ENCODE measurements around the gene PRDM16. TPM values are rescaled to one million over a fixed set of nuclear protein-coding genes. Genes with fewer than 3 reads are reported as not detected.

Gene PRDM16
- total RNA-seq, 1 donor from 2014 or later: 18.3 TPM

- no peak overlapping the region for H3K4me3 Mint-ChIP-seq (ENCODE audit: unreplicated experiment)
- H3K36me3 Mint-ChIP-seq (ENCODE audit: low read depth): no peaks in the 10 kb centered on the region
- no peak overlapping the region for H3K27ac Mint-ChIP-seq (ENCODE audit: unreplicated experiment)
- no peaks in the 10 kb centered on the region for H3K9me3 Mint-ChIP-seq (ENCODE audit: low read depth)
- no peaks in the 10 kb centered on the region for H3K4me1 Mint-ChIP-seq (ENCODE audit: low read depth)
- no peak for TF ChIP-seq CTCF (IDR thresholded peaks at IDR 0.05)
- H3K27me3 Mint-ChIP-seq (ENCODE audit: low read depth): peaks cover 37% of the 10 kb centered on the region
- DNase-seq (ENCODE audit: low spot score): peak; percentile 79
Observed at GRCh38 chr1:3036447-3037280, 32.3 kb upstream of the PRDM16 start.

GRCh38 chr1:3037281-3038040, 31.5 kb upstream of the PRDM16 start:
- Mint-ChIP-seq H3K36me3 (ENCODE audit: low read depth) (no peaks in the 10 kb centered on the region), H3K27ac (ENCODE audit: unreplicated experiment) (no peak overlapping the region), H3K4me1 (ENCODE audit: low read depth) (no peaks in the 10 kb centered on the region), H3K4me3 (ENCODE audit: unreplicated experiment) (no peak overlapping the region), H3K27me3 (ENCODE audit: low read depth) (peaks cover 36% of the 10 kb centered on the region), H3K9me3 (ENCODE audit: low read depth) (no peaks in the 10 kb centered on the region)
- TF ChIP-seq CTCF (IDR thresholded peaks at IDR 0.05): no peak
- no peak for DNase-seq (ENCODE audit: low spot score)

GRCh38 chr1:3038113-3038551, 30.9 kb upstream of the PRDM16 start:
- no peak for TF ChIP-seq CTCF (IDR thresholded peaks at IDR 0.05)
- H3K4me1 Mint-ChIP-seq (ENCODE audit: low read depth): no peaks in the 10 kb centered on the region
- H3K27ac Mint-ChIP-seq (ENCODE audit: unreplicated experiment): no peak overlapping the region
- DNase-seq (ENCODE audit: low spot score): peak; percentile 52
- no peak overlapping the region for H3K4me3 Mint-ChIP-seq (ENCODE audit: unreplicated experiment)
- H3K9me3 Mint-ChIP-seq (ENCODE audit: low read depth): no peaks in the 10 kb centered on the region
- H3K27me3 Mint-ChIP-seq (ENCODE audit: low read depth): peaks cover 37% of the 10 kb centered on the region
- no peaks in the 10 kb centered on the region for H3K36me3 Mint-ChIP-seq (ENCODE audit: low read depth)

- H3K4me1 Mint-ChIP-seq (ENCODE audit: low read depth): no peaks in the 10 kb centered on the region
- H3K36me3 Mint-ChIP-seq (ENCODE audit: low read depth): no peaks in the 10 kb centered on the region
- no peak overlapping the region for H3K4me3 Mint-ChIP-seq (ENCODE audit: unreplicated experiment)
- no peak for DNase-seq (ENCODE audit: low spot score)
- H3K27ac Mint-ChIP-seq (ENCODE audit: unreplicated experiment): no peak overlapping the region
- no peak for TF ChIP-seq CTCF (IDR thresholded peaks at IDR 0.05)
- peaks cover 35% of the 10 kb centered on the region for H3K27me3 Mint-ChIP-seq (ENCODE audit: low read depth)
- H3K9me3 Mint-ChIP-seq (ENCODE audit: low read depth): no peaks in the 10 kb centered on the region
Observed at GRCh38 chr1:3038571-3039181, 30.3 kb upstream of the PRDM16 start.

- H3K27me3 Mint-ChIP-seq (ENCODE audit: low read depth): peaks cover 38% of the 10 kb centered on the region
- no peak for TF ChIP-seq CTCF (IDR thresholded peaks at IDR 0.05)
- H3K4me3 Mint-ChIP-seq (ENCODE audit: unreplicated experiment): no peak overlapping the region
- H3K27ac Mint-ChIP-seq (ENCODE audit: unreplicated experiment): no peak overlapping the region
- DNase-seq (ENCODE audit: low spot score): no peak
- H3K9me3 Mint-ChIP-seq (ENCODE audit: low read depth): peaks cover 3% of the 10 kb centered on the region
- H3K4me1 Mint-ChIP-seq (ENCODE audit: low read depth): no peaks in the 10 kb centered on the region
- H3K36me3 Mint-ChIP-seq (ENCODE audit: low read depth): no peaks in the 10 kb centered on the region
Observed at GRCh38 chr1:3040004-3040403, 29.0 kb upstream of the PRDM16 start.
